GM23248 (cell line): ENCODE data around the gene IVD.

Source experiments
- EZH2 ChIP-seq: fragments of 200-600 bp; sonication (generic); IDR thresholded peaks from 2 replicates; pipeline ENCODE4 v1.6.1; 2018; ENCODE audit warnings: antibody characterized with exemption, mild to moderate bottlenecking; ENCODE audit not compliant: insufficient read depth, poor library complexity, severe bottlenecking
- EZH2phosphoT487 ChIP-seq: fragments of 200-600 bp; sonication (generic); IDR thresholded peaks from 2 replicates; pipeline ENCODE4 v1.6.1; 2018; ENCODE audit warnings: antibody characterized with exemption, moderate library complexity, mild to moderate bottlenecking, low read depth; ENCODE audit not compliant: insufficient read depth

DNA sequence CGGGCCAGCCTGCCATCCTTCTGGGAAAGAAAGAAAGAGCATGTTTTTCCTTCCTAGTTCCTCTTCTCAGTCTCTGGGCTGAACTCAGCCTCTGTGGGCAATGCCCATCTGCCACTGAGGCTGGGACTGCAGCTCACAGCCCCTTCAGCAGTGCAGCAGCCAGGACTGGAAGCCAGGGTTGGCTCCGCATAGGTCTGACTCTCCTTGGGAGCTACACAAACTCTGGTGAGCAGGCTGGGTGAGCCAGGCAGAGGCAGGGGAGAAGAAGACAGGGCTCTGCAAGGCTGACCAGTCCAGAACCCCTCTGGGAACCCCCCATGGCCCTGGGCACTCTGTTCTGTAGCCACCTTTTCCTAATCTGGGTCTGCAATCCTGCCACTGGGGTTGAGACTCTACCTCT is 44.0 kb upstream of the IVD start:
- no peak for TF ChIP-seq EZH2
- TF ChIP-seq EZH2phosphoT487 = no peak
